CD14-positive monocyte (primary cell): ENCODE results near the gene NSG2. TPM values are rescaled to one million over a fixed set of nuclear protein-coding genes. Genes with fewer than 3 reads are reported as not detected.

Source experiments
- DNase-seq, 3 donors: peaks; one replicate each; pipeline ENCODE4 v3.0.0-alpha.2; 2011 to 2022
- H2AFZ ChIP-seq: 2 replicates; pipeline ENCODE4 v1.6.0; 2012; ENCODE audit warnings: mild to moderate bottlenecking, low read depth, low read length, inconsistent platforms; ENCODE audit not compliant: insufficient read depth, poor library complexity, severe bottlenecking
- H3K27ac ChIP-seq, 2 donors: 1 replicate in 1 of 2; 2 replicates in 1 of 2; pipeline ENCODE4 v1.5.1; 2012 to 2013; ENCODE audit warnings: low read length in 2 of 2, control low read depth in 1 of 2, inconsistent platforms in 1 of 2, low read depth in 1 of 2, mild to moderate bottlenecking in 1 of 2
- H3K27me3 ChIP-seq, 2 donors: one replicate each; pipeline versions ENCODE4 v1.6.0 to v1.6.1; 2011 to 2013; ENCODE audit warnings: low read length in 2 of 2; ENCODE audit not compliant: control insufficient read depth in 2 of 2, insufficient read depth in 2 of 2
- H3K36me3 ChIP-seq, 2 donors: replicated peaks in 1 of 2; 1 replicate in 1 of 2; 2 replicates in 1 of 2; pipeline versions ENCODE4 v1.5.1 to v1.6.1; 2012 to 2013; ENCODE audit warnings: low read length in 2 of 2, control low read depth in 1 of 2, inconsistent platforms in 1 of 2, mild to moderate bottlenecking in 1 of 2; ENCODE audit not compliant: insufficient read depth in 2 of 2, control insufficient read depth in 1 of 2
- H3K4me1 ChIP-seq, 2 donors: 1 replicate in 1 of 2; 2 replicates in 1 of 2; pipeline versions ENCODE4 v1.5.1 to v1.6.1; 2012 to 2013; ENCODE audit warnings: low read length in 2 of 2, control low read depth in 1 of 2, inconsistent platforms in 1 of 2, mild to moderate bottlenecking in 1 of 2, moderate library complexity in 1 of 2; ENCODE audit not compliant: insufficient read depth in 2 of 2, control insufficient read depth in 1 of 2
- H3K4me2 ChIP-seq: replicated peaks from 2 replicates; pipeline ENCODE3; 2012; ENCODE audit warnings: low read length, moderate library complexity, mild to moderate bottlenecking; ENCODE audit not compliant: poor library complexity, severe bottlenecking; ENCODE audit errors: extremely low read depth
- H3K4me3 ChIP-seq, 3 experiments: fragments of 200-600 bp in 1 of 3; sonication (generic) in 1 of 3; replicated peaks in 1 of 3; 1 replicate in 2 of 3; 2 replicates in 1 of 3; pipeline ENCODE4 v1.5.1; 2011 to 2013; ENCODE audit warnings: low read length in 3 of 3, mild to moderate bottlenecking in 3 of 3, control low read depth in 2 of 3, low read depth in 2 of 3, inconsistent platforms in 1 of 3, moderate library complexity in 1 of 3
- H3K79me2 ChIP-seq: 2 replicates; pipeline ENCODE4 v1.6.0; 2012; ENCODE audit warnings: mild to moderate bottlenecking, control low read depth, inconsistent platforms, low read length, moderate library complexity; ENCODE audit not compliant: insufficient read depth
- H3K9ac ChIP-seq: 2 replicates; pipeline ENCODE4 v1.6.0; 2017; ENCODE audit warnings: low read length, mild to moderate bottlenecking; ENCODE audit not compliant: insufficient read depth, poor library complexity, severe bottlenecking
- H3K9me3 ChIP-seq, 2 donors: replicated peaks in 1 of 2; 1 replicate in 1 of 2; 2 replicates in 1 of 2; pipeline versions ENCODE4 v1.5.1 to v1.6.1; 2012 to 2013; ENCODE audit warnings: low read length in 2 of 2, control low read depth in 1 of 2; ENCODE audit not compliant: control insufficient read depth in 1 of 2, insufficient read depth in 1 of 2
- H4K20me1 ChIP-seq: 2 replicates; pipeline ENCODE4 v1.6.0; 2012; ENCODE audit warnings: mild to moderate bottlenecking, low read length, control low read depth, moderate library complexity; ENCODE audit not compliant: insufficient read depth
- H3K27ac Mint-ChIP-seq, 7 donors: one replicate each; pipeline ENCODE4 v1.8.0; 2020; ENCODE audit warnings: mild to moderate bottlenecking in 7 of 7, mixed read lengths in 7 of 7, moderate library complexity in 6 of 7, inconsistent platforms in 2 of 7
- H3K27me3 Mint-ChIP-seq, 3 donors: one replicate each; pipeline ENCODE4 v1.8.0; 2021 to 2022; ENCODE audit warnings: low read depth in 3 of 3, mild to moderate bottlenecking in 3 of 3, mixed read lengths in 3 of 3, moderate library complexity in 3 of 3, inconsistent platforms in 1 of 3
- H3K36me3 Mint-ChIP-seq, 2 donors: one replicate each; pipeline ENCODE4 v1.8.0; 2020; ENCODE audit warnings: mixed read lengths in 2 of 2, inconsistent platforms in 1 of 2, mild to moderate bottlenecking in 1 of 2
- H3K4me1 Mint-ChIP-seq: one replicate; pipeline ENCODE4 v1.8.0; 2020; ENCODE audit warnings: mild to moderate bottlenecking, mixed read lengths
- H3K4me3 Mint-ChIP-seq, 2 donors: one replicate each; pipeline ENCODE4 v1.8.0; 2020; ENCODE audit warnings: mild to moderate bottlenecking in 2 of 2, mixed read lengths in 2 of 2, moderate library complexity in 1 of 2
- H3K9me3 Mint-ChIP-seq, 7 donors: one replicate each; pipeline ENCODE4 v1.8.0; 2020 to 2022; ENCODE audit warnings: mixed read lengths in 7 of 7, mild to moderate bottlenecking in 6 of 7, moderate library complexity in 6 of 7, inconsistent platforms in 2 of 7
- WGBS: methylation state at CpG from one replicate; pipeline ENCODE4 v1.1.5; 2013; ENCODE audit warnings: missing lambda C conversion rate; ENCODE audit not compliant: insufficient coverage; 5-methylcytosine and 5-hydroxymethylcytosine counted together
- intact Hi-C, 2 donors: fragments of 100-400 bp; cut with micrococcal nuclease; formaldehyde crosslinking; loops; one replicate each; pipeline versions ENCODE4 v1.15.0 to v1.15.1; 2023
- polyA plus RNA-seq, 3 donors: library from polyadenylated mRNA; depleted of rRNA in 1 of 3; unstranded in 2 of 3; stranded (reverse) in 1 of 3; fragments of 300-500 nt in 2 of 3; fragments of >200 nt in 1 of 3; fragmentation: Illumina TruSeq in 2 of 3; gene quantifications; 1 replicate in 2 of 3; 2 replicates in 1 of 3; pipeline ENCODE4 v1.2.3, GENCODE V29; 2012 to 2021
- TF ChIP-seq, protein P1 (sequence below): fragments of 200-600 bp; IDR thresholded peaks from one replicate; pipeline ENCODE4 v1.8.0; 2022; ENCODE audit warnings: antibody characterized with exemption, mild to moderate bottlenecking

Gene NSG2
- polyA plus RNA-seq, 3 donors: not detected

DNA sequence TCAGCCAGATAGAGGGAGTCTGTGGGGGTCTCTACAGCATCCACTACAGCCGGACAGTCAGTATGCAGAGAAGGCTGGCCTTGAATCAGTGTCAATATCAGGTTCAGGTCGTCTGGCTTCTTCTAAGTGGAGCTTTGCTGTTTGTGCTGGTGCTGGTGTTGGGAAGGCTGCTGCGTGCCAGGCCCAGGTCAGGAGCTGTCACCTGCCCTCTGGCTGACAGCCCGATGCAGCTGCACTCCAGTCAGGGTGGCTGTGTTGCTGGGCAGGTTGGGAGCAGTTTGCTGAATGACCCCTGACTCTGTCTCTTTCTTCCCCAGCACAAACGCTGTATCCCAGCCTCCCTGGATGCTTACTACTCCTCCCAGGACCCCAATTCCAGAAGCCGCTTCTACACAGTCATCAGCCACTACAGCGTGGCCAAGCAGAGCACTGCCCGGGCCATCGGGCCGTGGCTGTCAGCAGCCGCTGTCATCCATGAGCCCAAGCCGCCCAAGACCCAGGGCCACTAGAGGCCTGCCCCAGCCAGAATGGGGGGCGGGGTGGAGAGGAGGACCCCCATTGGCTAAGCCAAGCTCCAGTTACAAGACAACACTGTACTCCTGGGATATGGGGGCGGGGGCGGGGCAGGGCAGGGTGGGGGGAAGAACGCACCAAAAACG lies 61.6 kb downstream of the NSG2 start:
- Histone ChIP-seq H3K79me2 (no peaks in the 10 kb centered on the region), H3K27ac (no peak overlapping the region), H4K20me1 (no peaks in the 10 kb centered on the region), H3K36me3 (no peaks in the 10 kb centered on the region), H3K9ac (no peak overlapping the region), H3K4me1 (no peaks in the 10 kb centered on the region), H3K4me2 (no peak overlapping the region), H3K27me3 (no peaks in the 10 kb centered on the region), H2AFZ (no peak overlapping the region), H3K4me3 (no peak overlapping the region), H3K9me3 (no peaks in the 10 kb centered on the region)
- DNase-seq: no peak
- Mint-ChIP-seq H3K27ac (peak overlapping the region in 1 of 7 donors; percentile 54), H3K9me3 (peaks cover 0 to 4% (median 0%) of the 10 kb centered on the region in 7 donors), H3K4me1 (no peaks in the 10 kb centered on the region), H3K36me3 (no peaks in the 10 kb centered on the region), H3K4me3 (no peak overlapping the region), H3K27me3 (peaks cover 0 to 12% (median 1%) of the 10 kb centered on the region in 3 donors)
- TF ChIP-seq, protein P1, sequence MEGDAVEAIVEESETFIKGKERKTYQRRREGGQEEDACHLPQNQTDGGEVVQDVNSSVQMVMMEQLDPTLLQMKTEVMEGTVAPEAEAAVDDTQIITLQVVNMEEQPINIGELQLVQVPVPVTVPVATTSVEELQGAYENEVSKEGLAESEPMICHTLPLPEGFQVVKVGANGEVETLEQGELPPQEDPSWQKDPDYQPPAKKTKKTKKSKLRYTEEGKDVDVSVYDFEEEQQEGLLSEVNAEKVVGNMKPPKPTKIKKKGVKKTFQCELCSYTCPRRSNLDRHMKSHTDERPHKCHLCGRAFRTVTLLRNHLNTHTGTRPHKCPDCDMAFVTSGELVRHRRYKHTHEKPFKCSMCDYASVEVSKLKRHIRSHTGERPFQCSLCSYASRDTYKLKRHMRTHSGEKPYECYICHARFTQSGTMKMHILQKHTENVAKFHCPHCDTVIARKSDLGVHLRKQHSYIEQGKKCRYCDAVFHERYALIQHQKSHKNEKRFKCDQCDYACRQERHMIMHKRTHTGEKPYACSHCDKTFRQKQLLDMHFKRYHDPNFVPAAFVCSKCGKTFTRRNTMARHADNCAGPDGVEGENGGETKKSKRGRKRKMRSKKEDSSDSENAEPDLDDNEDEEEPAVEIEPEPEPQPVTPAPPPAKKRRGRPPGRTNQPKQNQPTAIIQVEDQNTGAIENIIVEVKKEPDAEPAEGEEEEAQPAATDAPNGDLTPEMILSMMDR: no peak
- intact Hi-C loops: no loop called here
- 86% methylated on average over 13 of the region's 17 CpGs for WGBS

- no peak overlapping the region for H3K27ac Mint-ChIP-seq
- no peak for DNase-seq
- no peak overlapping the region for H3K4me3 ChIP-seq
- H3K9me3 Mint-ChIP-seq: peaks cover 0 to 4% (median 0%) of the 10 kb centered on the region in 7 donors
- no peak overlapping the region for H3K4me3 Mint-ChIP-seq
- H4K20me1 ChIP-seq: no peaks in the 10 kb centered on the region
- no peaks in the 10 kb centered on the region for H3K4me1 Mint-ChIP-seq
- H3K27me3 Mint-ChIP-seq: peaks cover 0 to 12% (median 3%) of the 10 kb centered on the region in 3 donors
- no peak overlapping the region for H3K4me2 ChIP-seq
- TF ChIP-seq, protein P1: no peak
- H3K9me3 ChIP-seq: no peaks in the 10 kb centered on the region
- intact Hi-C loops: no loop called here
- H2AFZ ChIP-seq: no peak overlapping the region
- no peak overlapping the region for H3K9ac ChIP-seq
- no peaks in the 10 kb centered on the region for H3K36me3 Mint-ChIP-seq
- no peak overlapping the region for H3K27ac ChIP-seq
- no peaks in the 10 kb centered on the region for H3K36me3 ChIP-seq
- no peaks in the 10 kb centered on the region for H3K79me2 ChIP-seq
- no peaks in the 10 kb centered on the region for H3K27me3 ChIP-seq
- WGBS: 96% methylated on average over 3 of the region's 6 CpGs
- no peaks in the 10 kb centered on the region for H3K4me1 ChIP-seq
Measured at GRCh38 chr5:174108745-174109144, 63.2 kb downstream of the NSG2 start.
